HUDEP-2 (cell line): ENCODE results near the gene FN3KRP.

ENCODE experiments used
- DNase-seq, 76 experiments: peaks; one replicate each; lab custom pipeline; 2025; ENCODE audit not compliant: unreplicated experiment in 76 of 76; lab: John Stamatoyannopoulos, UW

The FN3KRP gene

DNA sequence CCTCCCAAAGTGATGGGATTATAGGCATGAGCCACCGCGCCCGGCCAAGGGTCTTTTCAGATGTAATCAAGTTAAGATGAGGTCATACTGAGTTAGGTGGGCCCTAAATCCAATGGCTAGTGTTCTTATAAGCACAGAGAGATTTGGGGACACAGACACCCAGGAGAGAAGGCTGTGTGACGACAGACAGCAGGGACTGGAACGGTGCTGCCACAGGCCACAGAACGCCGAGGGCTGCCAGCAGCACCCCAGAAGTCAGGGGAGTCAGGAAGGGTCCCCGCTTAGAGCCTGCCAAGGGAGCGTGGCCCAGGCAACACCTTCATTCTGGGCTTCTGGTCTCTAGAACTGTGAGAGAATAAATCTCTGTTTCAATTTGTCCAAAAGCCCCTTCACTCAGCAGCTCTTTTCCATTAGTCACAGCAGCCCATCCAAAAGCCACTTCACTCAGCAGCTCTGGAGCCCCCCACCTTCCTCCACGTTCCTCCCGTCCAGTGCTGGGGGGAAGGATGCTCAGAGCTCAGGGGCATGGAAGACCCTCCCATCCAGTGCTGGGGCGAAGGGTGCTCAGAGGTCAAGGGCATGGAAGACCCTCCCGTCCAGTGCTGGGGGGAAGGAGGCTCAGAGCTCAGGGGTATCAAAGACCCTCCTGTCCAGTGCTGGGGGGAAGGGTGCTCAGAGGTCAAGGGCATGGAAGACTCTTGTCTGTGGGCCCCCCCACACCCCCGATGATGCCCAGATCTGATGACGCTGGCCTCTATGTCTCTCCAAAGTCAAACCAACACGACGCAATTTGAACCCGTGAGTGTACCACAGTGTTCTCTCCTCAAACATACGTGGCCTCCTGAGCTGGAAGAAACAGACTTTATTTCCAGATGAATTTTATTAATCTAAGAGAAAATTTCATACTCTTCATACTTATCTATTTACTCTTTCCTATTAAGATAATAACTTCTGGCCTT, 29.9 kb upstream of the FN3KRP start:
- no peak for DNase-seq

GRCh38 chr17:82687375-82687861, 29.1 kb upstream of the FN3KRP start:
- no peak for DNase-seq

DNA sequence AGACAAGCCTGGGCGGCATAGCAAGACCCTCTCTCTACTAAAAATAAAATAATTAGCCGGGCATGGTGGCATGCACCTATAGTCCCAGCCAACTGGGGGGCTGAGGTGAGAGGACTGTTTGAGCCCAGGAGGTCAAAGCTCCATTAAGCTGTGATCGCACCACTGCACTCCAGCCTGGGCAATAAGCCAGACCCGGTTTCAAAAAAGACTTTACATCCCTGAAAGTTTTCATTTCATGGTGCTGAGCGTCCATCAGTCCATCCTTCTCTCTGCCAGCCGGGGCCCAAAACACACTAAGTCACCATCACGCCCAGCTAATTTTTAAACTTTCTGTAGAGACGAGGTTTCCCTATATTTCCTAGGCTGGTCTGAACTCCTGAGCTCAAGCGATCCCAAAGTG, 28.6 kb upstream of the FN3KRP start:
- no peak for DNase-seq

DNA sequence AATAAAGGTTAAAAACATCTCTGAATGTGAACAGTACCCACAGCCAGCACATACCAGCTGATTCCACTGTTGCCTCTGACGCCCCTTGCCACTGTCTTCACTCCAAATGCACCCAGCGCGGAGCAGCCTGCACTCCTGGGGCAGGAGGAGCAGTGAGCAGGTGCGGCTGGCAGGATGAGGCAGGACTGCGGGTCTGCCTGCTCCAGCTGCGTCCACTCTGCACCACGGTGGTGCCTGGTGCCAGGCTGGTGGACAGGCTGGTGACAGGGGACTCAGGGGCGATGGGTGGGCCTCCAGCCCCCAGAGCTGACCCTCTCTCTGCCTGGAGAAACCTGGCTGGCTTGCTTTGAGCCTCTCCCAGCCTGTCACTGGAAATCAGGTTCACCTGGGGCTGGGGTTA, 27.4 kb upstream of the FN3KRP start:
- no peak for DNase-seq

- no peak for DNase-seq
Measured at GRCh38 chr17:82690786-82691489, 25.6 kb upstream of the FN3KRP start.

GRCh38 chr17:82691714-82692113, 24.8 kb upstream of the FN3KRP start:
- DNase-seq = no peak

DNA sequence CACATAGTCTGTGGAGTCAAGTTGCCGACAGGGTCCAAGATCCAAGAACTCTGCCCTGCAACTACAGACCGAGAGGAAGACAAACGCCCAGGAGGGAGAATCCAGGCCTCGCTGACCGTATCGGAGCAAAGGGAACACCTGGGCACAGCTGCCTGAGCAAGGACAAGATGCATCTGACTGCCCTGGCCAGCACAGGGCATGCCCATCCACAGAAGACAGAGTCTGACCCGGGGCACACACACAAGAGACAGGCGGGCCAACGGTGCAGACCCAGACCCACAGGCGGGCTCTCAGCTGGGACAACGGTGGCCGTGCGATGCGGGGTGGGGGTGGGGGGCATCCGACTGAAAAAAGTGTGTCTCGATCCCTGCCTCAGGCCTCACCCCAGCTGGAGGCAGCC, 24.2 kb upstream of the FN3KRP start:
- DNase-seq = no peak

GRCh38 chr17:82693168-82693867, 23.2 kb upstream of the FN3KRP start:
- DNase-seq = no peak

DNA sequence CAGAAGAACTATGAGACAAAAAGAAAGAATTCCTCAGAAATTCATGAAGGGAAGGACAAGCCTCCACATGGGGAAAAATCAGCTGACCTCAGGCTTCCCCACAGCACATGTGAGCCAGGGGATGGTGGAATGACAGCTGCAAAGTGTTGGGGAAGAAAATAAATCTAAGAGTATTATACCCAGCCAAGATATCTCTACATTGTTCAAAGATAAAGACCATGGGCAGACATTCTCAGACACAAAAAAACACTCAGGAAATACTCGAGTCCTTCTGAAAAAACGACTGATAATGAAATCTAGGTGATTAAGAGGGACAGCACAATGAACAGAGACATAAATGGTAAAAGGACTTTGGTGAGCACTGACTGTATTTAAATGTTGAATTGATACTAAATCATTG, 21.9 kb upstream of the FN3KRP start:
- no peak for DNase-seq

DNA sequence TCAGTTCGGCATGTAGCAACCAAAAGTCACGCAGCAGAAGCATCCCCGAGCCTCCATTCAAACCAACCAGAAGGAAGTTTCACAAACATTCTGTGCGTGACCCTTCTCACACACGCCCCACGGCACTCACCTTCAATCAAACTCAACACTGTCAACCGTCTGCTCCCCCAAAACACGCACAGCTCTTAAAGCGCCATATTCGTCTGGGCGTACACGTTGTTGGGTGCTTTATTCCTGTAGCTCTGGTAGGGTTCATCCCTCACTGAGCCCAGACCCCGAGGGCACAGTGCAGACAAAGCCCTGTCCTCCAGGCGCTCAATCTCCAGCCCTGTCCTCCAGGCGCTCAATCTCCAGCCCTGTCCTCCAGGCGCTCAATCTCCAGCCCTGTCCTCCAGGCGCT, 20.2 kb upstream of the FN3KRP start:
- DNase-seq = no peak

DNA sequence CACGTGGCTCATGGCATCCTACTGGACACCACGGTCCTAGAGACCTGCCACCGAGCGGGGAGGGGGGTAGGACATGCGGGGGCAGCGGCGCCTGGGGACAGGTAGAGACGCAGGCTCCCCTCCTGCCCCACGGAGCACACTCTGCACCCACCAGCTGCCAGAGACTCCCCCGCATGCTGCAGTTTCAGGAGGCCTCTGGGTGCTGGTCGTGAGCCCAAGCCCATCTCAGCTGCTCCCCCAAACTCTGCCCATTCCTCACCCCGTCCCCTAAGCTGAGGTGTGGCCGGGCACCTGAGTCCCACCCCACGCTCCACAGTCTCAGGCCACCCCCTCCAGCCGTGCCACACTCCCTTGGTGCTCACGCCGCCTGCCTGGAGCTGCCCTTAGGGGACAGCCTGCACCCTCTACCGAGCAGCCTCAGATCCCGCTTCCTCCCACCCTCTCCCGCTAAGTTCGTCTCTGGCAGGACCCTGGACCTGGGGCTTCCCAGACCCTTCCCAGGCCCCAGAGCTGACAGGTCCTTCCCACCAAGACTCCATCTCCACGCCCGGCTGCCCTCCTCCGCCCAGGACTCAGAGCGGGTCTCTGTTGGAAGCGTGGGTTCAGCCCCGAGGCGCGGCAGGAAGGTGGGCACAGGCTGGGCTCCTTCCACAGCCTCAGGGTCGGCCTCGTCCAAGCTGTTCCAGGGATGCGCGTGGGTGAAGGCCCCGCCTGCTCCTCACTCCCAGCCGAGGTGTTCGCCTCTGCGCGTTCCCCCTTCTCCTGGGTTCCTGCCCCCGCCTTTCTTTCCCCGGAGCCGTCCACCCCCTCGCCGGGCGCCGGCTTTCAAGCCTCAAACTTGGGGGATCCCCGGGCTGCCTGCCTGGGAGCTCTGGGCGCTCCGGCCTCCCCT, 19.3 kb upstream of the FN3KRP start:
- DNase-seq = no peak

DNA sequence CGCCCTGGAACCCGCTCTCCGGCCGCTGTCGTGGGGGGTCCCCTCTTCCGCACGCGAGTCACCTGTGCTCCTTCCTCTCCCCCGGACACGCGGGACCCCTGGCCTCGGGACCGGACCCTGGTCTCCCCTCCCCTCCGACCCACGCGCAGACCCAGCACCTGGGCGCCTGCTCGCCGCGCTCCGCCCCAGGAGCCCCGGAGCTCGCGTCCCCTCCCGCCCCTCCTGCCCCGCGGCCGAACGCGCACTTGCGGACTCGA, 18.8 kb upstream of the FN3KRP start:
- no peak for DNase-seq

DNA sequence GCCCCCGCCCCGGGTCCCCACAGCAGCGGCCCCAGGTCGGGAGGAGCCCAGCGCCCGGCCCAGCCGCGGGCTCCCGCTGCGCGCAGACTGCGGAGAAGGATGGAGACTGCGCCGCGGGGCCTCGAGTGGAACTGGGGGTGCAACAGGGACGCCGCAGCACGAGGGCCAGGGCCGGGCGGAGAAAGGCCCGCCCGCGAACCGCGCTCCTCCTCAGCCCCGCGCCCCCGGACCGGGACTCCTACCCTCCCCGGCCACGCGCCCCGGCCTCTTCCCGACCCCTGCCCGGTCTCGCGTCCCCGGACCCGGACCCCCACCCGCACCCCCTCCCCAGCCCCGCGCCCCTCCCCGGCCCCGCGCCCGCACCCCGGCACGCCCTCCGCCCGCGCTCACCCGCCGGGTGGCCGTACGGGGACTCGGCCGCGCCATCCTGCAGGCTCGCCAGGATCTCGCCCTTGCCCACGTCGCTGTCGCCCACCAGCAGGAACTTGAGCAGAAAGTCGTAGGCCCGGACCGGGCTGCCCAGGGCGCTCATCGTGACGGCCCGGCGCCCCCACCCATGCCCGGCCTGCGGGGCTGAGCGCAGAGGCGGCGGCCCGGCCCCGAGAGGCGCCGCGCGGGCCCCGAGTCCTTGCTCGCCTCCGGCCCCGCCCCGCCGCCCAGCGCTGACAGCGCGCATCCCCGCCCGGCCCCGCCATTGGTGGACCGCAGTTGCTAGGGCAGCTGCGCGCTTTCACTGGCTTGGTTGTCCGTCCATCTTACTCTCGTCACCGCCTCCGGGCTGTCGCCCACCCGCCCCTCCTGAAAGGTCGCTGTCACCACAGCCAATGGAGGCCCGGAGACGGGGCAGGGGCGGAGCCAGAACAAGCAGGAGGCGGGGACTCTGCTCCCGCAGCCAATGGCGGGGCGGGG, 18.2 kb upstream of the FN3KRP start, which contains the start of gene RAB40B:
Gene RAB40B (minus strand): TSS at position 634 of the 909 bp plus-strand sequence. CDS start 102 bp downstream, at position 532.
- peak in 75 of 76 experiments; percentile 54 to 99 (median 97) for DNase-seq

- no peak for DNase-seq
Measured at GRCh38 chr17:82698974-82699442, 17.5 kb upstream of the FN3KRP start.

DNA sequence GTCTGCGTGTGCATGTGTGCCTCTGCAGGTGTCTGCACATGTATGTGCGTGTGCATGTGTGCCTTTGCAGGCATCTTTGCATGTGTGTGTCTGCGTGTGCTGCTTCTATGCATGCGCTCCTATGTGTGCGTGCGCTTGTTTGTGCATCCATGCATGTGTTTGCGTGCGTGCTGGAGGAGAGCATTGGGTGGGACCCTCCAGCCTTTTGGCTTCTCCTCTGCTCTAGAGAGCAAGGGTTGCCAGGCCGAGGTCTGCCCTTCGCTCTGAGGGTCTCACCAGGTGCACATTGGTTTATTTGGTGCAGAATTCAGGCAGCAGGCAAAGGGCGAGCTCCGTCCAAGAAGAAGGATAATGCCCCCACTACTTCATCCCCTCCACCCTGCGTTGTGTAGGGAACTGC, 17.0 kb upstream of the FN3KRP start:
- DNase-seq = no peak

GRCh38 chr17:82702231-82702927, 14.1 kb upstream of the FN3KRP start:
- DNase-seq = no peak

DNA sequence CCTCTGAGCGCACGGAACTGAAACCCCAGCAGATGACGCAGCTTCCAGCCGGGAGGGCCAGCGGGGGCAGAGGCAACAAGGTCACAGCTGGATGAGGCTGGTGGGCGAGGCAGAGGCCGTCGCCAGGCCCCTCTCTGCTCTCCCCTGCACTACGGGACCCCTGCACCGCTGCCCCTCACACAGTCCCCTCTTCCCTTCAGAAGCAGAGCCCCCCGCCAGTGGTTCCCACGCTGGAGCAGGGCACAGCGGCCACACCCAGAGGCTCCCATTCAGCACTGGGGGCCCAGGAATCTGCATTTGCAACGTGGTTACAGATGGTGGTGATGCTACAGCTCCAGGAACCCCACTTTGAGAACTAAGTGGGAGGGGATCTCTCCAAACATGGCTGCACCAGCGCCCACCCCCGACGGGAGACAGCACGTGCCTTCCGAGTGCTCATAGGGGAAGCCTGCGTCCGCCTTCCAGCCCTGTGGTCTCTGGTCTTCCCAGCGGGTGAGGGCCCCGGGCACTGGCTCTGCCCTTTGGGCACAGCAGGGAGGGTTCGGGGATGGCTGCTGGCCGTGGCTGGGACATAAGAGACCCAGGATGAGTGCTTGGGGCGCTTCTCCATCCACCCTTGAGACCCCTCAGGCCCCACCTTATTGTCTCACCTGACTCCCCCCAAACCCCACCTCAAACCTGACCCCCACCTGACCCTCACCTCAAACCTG, 13.3 kb upstream of the FN3KRP start:
- no peak for DNase-seq
